PFSK-1 (cell line): ENCODE measurements around the gene TAOK1.

Experiments
- POLR2AphosphoS5 ChIP-seq: IDR thresholded peaks from 2 replicates; pipeline ENCODE4 v1.6.1; 2012; ENCODE audit warnings: low read depth, mild to moderate bottlenecking, control low read depth, low read length, moderate library complexity
- TAF1 ChIP-seq: IDR thresholded peaks from 2 replicates; pipeline ENCODE4 v1.6.1; 2012; ENCODE audit warnings: low read length, control low read depth, borderline replicate concordance; ENCODE audit not compliant: insufficient read depth

DNA sequence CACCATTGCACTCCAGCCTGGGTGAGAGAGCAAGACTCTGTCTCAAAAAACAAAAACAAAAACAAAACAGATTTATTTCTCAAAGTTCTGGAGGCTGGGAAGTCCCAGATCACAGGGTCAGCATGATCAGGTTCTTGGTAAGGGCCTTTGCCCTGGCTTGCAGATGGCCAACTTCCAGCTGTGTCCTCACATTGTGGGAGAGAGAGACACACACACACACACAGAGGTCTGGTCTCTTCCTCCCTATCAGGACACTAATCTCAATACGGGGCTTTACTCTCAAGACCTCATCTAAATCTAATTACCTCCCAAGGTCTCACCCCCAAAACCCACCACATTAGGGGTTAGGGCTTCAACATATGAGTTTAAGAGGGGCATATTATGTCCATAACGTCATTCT is 26.4 kb upstream of the TAOK1 start:
- TF ChIP-seq POLR2AphosphoS5 (no peak), TAF1 (no peak)
